ENCODE results near the gene CXCR6. TPM values are rescaled to one million over a fixed set of nuclear protein-coding genes. Genes with fewer than 3 reads are reported as not detected.

The CXCR6 gene
- total RNA-seq, 2 donors from 2014 or later: not detected

- H3K36me3 ChIP-seq (ENCODE audit: control insufficient read depth, insufficient read depth, low read length): peaks cover 65% of the 10 kb centered on the region
- Mint-ChIP-seq H3K4me1 (peaks cover 10% of the 10 kb centered on the region), H3K4me3 (no peak overlapping the region), H3K27ac (no peak overlapping the region), H3K36me3 (ENCODE audit: low read depth) (peaks cover 43% of the 10 kb centered on the region), H3K9me3 (no peaks in the 10 kb centered on the region), H3K27me3 (ENCODE audit: insufficient read depth) (no peaks in the 10 kb centered on the region)
- peaks cover 13% of the 10 kb centered on the region for H3K4me1 ChIP-seq (ENCODE audit: control insufficient read depth, insufficient read depth, low read length)
- WGBS, 2 experiments (ENCODE audit: insufficient coverage in 1 of 2, insufficient read length in 1 of 2): 84 to 100% methylated on average over 2 of the region's 2 CpGs
- no peak overlapping the region for H3K9ac ChIP-seq (ENCODE audit: extremely low read depth, low read length, poor library complexity, severe bottlenecking)
- H3K4me3 ChIP-seq (ENCODE audit: low read length): no peak overlapping the region
- no peak for TF ChIP-seq CTCF (conservative IDR thresholded peaks at IDR 0.05)
- no peak for DNase-seq
- no peak overlapping the region for H3K27ac ChIP-seq (ENCODE audit: low read depth, low read length)
- no peaks in the 10 kb centered on the region for H3K9me3 ChIP-seq (ENCODE audit: control insufficient read depth, low read length)
- H3K27me3 ChIP-seq (ENCODE audit: control insufficient read depth, insufficient read depth, low read length, poor library complexity, severe bottlenecking): no peaks in the 10 kb centered on the region
Observed at GRCh38 chr3:45981346-45982074, 38.2 kb downstream of the CXCR6 start.

GRCh38 chr3:45983770-45984169, 40.5 kb downstream of the CXCR6 start:
- H3K27me3 ChIP-seq (ENCODE audit: control insufficient read depth, insufficient read depth, low read length, poor library complexity, severe bottlenecking): no peaks in the 10 kb centered on the region
- no peaks in the 10 kb centered on the region for H3K9me3 ChIP-seq (ENCODE audit: control insufficient read depth, low read length)
- Mint-ChIP-seq H3K27me3 (ENCODE audit: insufficient read depth) (no peaks in the 10 kb centered on the region), H3K27ac (no peak overlapping the region), H3K9me3 (no peaks in the 10 kb centered on the region), H3K4me3 (no peak overlapping the region), H3K4me1 (peaks cover 28% of the 10 kb centered on the region), H3K36me3 (ENCODE audit: low read depth) (peaks cover 32% of the 10 kb centered on the region)
- no peak overlapping the region for H3K4me3 ChIP-seq (ENCODE audit: low read length)
- H3K36me3 ChIP-seq (ENCODE audit: control insufficient read depth, insufficient read depth, low read length): peaks cover 45% of the 10 kb centered on the region
- WGBS, 2 experiments (ENCODE audit: insufficient coverage in 1 of 2, insufficient read length in 1 of 2): 93 to 96% methylated on average over 2 to 3 of the region's 3 CpGs
- no peak for DNase-seq
- peaks cover 22% of the 10 kb centered on the region for H3K4me1 ChIP-seq (ENCODE audit: control insufficient read depth, insufficient read depth, low read length)
- no peak overlapping the region for H3K27ac ChIP-seq (ENCODE audit: low read depth, low read length)
- no peak overlapping the region for H3K9ac ChIP-seq (ENCODE audit: extremely low read depth, low read length, poor library complexity, severe bottlenecking)
- TF ChIP-seq CTCF (conservative IDR thresholded peaks at IDR 0.05): no peak

GRCh38 chr3:45984331-45985312, 41.4 kb downstream of the CXCR6 start:
- H3K9ac ChIP-seq (ENCODE audit: extremely low read depth, low read length, poor library complexity, severe bottlenecking): no peak overlapping the region
- no peak for DNase-seq
- Mint-ChIP-seq H3K9me3 (no peaks in the 10 kb centered on the region), H3K4me1 (peaks cover 30% of the 10 kb centered on the region), H3K4me3 (no peak overlapping the region), H3K36me3 (ENCODE audit: low read depth) (peaks cover 24% of the 10 kb centered on the region), H3K27ac (no peak overlapping the region), H3K27me3 (ENCODE audit: insufficient read depth) (no peaks in the 10 kb centered on the region)
- H3K4me3 ChIP-seq (ENCODE audit: low read length): no peak overlapping the region
- peaks cover 40% of the 10 kb centered on the region for H3K36me3 ChIP-seq (ENCODE audit: control insufficient read depth, insufficient read depth, low read length)
- 93 to 94% methylated on average over 5 to 8 of the region's 8 CpGs for WGBS, 2 experiments (ENCODE audit: insufficient coverage in 1 of 2, insufficient read length in 1 of 2)
- H3K27me3 ChIP-seq (ENCODE audit: control insufficient read depth, insufficient read depth, low read length, poor library complexity, severe bottlenecking): no peaks in the 10 kb centered on the region
- H3K4me1 ChIP-seq (ENCODE audit: control insufficient read depth, insufficient read depth, low read length): peaks cover 22% of the 10 kb centered on the region
- no peak for TF ChIP-seq CTCF (conservative IDR thresholded peaks at IDR 0.05)
- no peaks in the 10 kb centered on the region for H3K9me3 ChIP-seq (ENCODE audit: control insufficient read depth, low read length)
- no peak overlapping the region for H3K27ac ChIP-seq (ENCODE audit: low read depth, low read length)

All from endodermal cell (in vitro differentiated cells).